HG02610 (cell line): Measurements from ENCODE around the gene PSMG3.

Experiments
- ATAC-seq: cut with Tn5 transposase; IDR thresholded peaks from one replicate; pipeline ENCODE4 v1.9.1; 2021; ENCODE audit warnings: mild to moderate bottlenecking, moderate library complexity; ENCODE audit not compliant: unreplicated experiment

Gene PSMG3

DNA sequence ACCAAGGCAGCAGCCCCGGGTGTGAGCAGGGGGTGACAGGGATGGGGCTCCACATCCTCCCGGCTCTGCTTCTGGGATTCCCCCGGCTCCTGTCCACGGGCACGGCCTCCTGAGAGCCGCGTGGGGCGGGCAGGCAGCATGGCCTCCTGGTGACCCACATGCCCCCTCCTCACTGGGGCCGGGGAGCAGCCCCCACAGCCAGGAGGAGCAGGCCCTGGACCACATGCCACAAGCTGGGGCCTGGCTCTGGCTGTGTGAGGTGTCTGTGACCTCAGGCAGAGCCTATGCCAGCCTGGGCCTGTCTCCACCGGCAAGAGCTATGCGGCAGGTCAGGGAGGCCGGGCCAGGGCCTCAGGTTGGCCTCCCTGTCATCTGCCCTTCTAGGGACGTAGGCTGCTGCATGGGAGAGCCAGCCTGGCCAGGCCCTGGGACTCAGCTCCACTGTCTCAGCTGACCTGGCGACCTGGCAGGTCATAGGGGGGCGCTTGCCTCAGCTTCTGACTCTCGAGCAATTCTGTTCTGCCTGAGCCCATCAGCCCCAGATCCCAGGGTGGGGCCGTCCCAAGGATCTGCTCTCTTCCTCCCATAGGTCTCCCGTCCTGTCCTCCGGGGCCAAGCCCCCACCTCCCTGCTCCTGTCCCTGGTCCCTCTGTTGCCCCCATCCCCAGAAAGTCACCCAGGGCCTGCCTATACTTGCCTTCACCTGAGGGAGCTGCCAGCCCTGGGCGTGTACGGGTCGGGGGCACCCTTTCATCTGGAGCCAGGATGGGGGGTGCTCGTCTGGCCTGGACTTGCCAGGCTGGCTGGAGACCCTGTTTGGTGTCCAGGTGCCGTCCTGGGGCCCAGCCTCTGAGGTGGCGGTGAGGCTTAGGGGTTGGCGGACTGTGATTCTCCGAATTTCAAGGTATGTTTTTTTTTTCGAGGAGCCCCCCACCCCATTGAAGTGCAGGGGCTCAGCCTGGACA lies 9.9 kb downstream of the PSMG3 start:
- ATAC-seq = no peak

DNA sequence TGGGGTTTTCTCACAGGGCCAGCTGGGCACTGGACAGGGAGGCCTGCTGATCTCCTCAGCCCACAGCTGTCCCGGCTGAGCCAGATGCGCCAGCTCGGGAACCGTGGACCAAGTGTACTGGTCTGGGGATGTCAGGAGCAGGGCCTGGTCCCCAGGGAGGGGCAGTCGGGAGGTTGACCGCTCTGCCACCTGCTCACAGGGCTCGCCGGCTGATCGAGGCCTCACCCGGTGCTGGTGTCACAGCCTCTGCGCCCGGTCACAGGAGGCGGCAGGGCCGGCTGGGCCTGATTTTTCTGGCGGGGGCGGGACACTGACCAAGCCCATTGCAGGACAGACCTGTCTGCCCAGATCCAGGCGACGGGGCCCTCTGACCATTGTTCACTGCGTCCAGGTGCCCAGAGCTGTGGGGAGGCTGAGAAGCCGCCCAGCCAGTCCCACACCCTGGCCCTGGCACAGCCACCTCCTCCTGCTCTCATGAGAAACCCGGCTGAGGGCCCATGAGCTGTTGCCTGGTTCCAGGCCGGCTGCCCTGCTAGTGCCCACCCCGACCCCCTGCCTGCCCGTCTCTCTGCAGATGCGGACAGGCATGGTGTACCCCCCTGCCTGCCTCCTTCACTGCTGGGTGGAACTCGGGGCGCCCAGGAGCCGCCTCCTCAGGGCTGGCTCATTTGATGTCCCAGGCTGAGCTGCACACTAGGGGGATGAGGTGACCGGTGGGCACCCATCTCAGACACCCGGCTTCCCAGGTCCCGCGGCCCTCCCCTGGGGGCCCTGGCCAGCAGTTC lies 10.8 kb downstream of the PSMG3 start:
- no peak for ATAC-seq

DNA sequence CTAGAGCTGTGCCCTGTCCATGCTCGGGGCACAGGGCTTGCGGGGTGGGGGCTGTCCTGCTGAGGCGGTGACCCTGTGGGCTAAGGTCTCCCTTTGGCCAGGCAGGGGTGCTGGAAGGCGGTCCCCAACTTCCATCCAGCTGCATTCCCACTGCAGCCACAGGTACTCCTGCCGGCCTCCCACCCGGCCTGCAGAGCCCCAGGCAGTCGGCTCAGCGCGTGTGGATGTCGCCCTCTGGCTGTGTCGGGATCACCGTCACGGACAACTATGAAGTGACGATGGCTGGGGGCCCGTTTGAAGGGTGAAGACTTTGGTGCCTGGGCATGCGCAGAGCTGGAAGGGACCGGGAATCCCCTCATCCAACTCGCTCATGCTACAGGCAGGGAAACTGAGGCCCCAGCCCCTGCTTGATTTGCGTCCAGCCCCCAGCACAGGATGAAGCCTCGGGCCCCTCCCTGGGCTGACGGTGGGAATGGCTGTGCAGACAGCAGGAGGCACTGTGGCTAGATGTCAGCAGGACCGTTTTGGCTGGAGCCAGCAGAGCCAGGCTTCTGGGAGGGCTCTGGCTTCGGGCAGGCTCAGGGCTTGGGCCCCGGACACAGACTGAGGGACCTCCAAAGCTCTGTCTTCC lies 11.5 kb downstream of the PSMG3 start:
- ATAC-seq = no peak

DNA sequence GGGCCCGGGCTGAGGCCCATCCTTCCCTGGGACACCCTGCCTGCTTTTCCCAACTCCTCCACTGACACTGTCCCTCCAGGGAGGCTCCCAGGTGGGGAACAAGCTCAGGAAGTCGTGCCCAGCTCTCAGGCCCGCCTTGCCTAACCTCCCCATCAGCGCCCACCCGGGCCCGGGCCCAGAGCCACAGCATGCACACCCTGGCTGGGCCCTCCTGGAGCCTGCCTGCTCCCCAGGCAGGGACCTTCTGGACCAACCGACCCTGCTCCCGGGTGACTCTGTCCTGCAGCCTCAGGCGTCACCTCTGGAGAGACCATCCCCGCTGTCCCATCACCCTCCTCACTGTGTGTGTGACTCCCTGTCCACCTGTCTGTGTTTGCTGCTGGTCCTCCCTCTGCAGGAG lies 12.1 kb downstream of the PSMG3 start:
- no peak for ATAC-seq

DNA sequence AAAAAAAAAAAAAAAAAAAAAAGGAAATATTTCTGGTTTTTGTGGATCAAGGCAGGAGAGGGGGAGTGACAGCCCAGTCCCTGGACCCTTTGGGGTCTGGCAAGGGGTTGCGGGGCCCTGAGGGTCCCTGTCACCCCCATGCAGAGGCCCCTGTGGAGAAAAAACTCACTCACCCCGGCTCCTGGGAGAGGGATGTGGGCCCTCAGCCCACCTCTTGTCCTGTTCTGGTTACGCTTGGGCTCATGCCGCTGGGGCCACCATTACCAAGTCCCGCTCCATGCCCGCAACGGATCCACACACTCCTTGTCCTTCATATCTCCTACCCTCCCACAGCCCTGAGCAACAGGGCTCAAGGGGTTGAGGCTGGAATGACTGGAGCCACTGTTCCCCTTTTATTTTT lies 12.8 kb downstream of the PSMG3 start:
- ATAC-seq = no peak

DNA sequence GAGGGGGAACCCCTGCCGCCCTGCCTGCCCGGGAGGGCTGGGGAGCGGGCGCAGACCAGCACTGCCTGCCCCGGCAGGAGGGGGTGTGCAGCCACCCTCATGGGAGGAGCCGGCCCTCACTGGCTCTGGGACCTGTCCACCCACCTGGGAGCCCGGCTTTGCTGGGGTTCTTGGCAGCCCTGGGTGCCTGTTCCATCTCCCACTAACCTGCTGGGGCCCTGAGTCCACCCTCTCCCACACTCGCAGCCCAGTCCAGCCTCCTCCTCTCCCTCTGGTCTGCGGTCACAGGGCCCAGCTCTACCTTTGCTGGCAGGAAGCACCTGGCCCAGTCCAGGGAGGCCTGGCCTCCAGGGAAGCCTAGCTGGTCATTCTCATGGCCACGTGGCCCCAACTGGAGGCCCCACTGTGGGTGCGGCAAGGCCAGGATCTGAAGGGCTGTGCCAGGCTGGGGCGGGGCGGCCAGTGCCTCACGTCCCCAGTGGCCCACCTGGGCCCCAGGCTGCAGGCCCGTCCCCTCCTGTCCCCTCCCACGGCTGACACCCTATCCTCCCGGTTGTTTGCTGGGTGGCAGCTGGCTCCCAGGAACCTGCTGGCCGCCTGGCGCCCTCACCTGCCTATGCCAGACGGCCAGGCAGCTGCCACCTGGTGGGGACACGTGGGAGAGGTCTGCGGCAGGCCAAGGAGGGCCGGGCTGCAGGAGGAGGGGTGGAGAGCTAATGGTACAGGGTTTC lies 13.9 kb downstream of the PSMG3 start, which contains the start of gene TMEM184A:
Gene TMEM184A, minus strand, starts transcription at position 393 of the 731 bp plus-strand sequence. CDS start 721 bp downstream, outside the sequence.
- ATAC-seq = no peak

DNA sequence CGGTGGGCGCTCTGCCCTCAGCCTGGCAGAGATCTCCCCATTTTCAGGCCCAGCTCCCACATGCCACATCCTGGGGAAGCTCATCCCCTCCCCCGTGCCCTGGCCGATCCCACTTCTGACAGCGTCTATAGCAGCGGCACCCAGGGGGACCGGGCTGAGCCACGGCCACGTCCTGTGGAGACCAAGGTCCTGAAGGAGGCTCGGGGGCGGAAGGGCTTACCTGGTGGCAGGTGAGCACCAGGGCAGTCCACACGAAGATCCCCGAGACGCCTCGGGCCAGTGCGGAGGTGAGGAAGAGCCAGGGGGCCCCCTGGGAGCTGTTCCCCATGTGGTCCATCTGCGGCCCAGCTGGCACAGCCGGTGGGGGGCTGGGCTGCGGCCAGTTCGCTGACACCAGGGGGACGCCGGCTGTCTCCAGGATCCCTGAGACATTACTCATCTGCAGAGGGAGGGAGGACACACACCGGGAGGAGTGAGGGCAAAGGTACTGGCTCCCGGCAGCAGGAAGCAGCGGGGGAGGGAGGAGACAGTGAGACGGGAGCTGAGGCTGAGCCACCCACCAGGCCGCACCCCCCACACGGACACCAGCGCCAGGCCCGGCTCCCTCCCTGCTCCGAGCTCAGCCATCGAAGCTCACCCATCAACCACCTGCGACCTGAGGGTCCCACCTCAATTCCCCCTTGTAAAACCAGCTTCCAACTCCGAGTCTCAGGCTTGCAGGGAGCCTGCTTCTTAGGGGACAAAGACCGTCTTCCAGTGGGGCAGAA lies 14.6 kb downstream of the PSMG3 start:
- no peak for ATAC-seq

DNA sequence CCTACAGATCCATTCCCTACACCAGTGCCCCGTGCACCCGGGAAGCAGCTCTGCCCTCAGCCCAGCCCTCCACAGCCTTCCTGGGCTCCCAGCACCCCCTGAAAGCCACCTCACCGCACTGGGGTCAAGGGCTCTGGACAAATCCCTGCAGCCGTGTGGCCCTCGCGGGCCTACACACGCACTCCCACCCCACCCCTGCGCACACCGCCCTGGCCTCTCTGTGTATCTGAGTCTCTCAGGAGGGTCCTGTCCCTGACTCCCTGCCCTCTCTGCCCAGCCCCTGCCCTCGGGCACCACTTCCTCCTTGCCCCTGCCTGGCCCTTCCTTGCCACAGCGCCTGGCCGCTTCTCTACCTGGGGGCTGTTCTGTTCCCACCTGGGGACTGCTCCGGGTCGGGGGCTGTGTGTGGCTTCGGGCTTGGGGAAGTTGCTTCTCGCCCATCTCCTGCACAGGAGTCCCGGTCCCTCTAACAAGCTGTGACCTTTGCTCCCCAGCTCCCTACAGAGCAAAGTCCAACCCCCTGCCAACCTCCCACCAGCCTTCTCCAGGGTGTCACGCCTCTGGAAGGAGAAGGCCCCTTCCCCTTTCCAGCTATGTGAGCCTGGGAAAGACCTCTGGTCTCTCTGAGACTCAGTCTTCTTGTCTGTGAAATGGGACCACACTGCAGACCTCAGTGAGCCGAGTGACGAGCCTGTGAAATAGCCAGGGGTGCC lies 15.3 kb downstream of the PSMG3 start:
- no peak for ATAC-seq

DNA sequence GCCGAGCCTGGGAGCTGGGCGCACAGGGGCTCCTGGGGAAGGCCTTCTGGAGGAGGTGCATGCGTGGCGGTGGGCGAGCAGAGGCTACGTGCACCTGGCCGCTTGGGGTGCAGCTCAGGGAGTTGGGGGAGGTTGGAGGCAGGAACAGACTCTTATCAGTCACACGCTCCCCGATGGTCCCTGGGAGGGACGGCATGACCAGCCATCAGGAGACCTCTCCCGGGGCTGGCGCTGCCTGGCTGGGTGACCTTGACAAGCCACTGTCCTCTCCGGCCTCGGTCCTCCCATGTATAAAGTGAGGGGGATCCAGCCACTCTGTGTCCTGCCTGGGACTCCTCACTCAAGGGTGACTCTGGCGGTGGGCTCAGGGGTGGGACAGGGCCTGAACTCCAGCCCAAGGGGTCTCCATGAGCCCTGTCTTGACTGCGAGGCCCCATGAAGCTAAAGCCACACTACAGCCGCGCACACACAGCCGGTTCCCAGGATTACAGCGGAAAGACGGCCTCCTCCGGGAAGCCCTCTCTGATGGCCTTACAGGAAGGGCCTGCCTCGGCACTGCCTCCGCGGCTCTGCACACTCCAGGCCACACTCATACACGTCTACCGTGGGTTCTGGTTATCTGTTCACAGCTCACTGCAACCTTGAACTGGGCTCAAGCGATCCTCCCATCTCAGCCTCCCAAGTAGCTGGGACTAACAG lies 16.2 kb downstream of the PSMG3 start:
- ATAC-seq = no peak

DNA sequence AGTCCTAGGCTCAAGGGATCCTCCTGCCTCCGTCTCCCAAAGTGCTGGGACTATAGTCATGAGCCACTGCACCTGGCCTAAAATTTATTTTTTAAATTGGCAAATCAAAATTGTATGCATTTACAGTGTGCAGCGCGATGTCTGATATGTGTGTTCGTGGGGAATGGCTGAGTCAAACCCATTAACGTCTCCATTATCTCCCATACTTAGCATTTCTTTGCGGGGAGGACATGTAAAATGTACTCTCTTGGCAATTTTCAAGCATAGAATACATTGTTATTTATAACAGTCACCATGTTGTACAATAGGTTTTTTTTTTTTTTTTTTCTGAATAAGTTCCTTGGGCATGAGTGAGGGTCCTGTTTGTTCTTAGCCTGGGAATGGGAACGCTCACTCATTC lies 17.6 kb downstream of the PSMG3 start:
- no peak for ATAC-seq

DNA sequence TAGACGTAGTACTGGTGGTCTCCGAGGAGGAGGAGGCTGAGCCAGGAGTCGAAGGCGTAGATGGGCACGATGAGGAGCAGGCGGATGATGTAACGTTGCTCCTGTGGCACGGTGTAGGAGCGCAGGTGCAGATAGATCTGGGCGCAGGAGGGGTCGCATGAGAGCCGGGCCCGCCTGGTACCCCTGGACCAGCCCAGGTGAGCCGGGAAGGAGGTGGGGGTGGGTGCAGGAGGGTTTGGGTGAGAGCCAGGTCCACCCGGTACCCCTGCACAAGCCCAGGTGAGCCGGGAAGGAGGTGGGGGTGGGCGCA lies 19.0 kb downstream of the PSMG3 start:
- ATAC-seq = no peak

DNA sequence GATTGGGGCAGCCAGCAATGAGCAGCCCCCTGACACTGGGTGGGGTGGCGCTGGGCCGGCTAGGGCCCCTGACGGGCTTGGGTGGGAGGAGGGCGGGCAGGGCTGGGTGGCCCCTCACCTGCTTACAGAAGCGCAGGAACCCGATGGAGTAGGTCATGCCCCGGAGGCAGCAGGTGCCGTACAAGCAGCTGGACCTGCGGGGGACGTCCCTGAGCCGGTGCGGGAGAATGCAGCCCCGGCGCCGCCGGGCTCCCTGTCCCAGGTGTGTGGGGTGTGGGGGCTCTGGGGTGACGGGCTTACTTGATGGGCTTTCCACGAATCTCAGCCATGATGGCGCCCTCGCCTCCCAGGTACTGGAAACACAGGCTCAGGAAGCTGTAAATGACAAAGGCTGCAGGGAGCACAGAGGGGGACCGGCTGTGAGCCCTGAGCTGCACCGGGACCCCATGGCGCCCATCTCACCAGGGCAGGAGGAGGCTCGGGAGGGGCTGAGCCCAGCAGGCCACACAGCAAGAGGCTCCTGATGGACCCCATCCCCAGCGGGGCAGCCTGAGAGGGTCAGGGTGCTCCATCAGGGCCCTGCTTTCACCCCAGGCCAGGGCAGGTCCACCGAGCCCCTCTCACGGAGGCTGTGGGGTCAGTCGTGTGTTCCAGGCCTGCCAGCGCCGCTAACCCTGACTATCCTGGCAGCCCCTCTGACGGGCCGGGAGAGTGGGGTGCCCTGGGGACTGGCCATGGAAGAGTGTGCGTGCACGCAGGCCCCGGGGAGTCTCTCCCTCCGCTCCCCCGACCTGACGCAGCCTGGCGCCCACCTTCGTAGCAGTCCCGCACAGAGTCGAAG lies 19.6 kb downstream of the PSMG3 start:
- ATAC-seq = no peak

DNA sequence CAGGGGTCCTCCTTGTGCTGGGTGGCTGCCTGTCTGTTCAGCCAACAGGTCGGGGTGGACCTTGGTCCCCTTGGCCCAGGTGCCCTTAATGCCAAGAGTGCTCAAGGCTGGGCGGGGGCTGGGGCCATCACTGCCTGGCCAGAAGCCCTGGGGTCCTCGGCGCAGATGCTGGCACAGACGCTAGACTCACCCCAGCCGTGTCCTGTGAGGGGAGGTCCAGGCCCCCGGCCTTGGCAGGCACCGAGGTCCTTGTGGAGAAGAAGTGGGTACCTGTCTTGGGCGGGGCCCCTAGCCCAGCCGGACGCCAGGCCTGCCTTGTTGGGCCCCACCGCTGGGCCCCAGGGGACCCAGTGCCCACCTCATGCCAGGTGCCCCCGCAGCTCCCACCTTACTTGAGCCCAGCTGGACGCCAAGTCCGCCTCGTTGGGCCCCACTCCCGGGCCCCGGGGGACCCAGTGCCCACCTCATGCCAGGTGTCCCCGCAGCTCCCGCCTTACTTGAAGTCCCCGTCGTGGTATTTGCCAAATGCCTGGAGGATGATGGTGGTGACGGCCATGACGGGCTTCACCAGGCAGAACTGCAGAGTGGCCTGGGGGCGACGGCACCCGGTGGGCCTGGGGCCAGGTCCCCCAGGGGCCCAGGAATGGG lies 20.4 kb downstream of the PSMG3 start:
- no peak for ATAC-seq

DNA sequence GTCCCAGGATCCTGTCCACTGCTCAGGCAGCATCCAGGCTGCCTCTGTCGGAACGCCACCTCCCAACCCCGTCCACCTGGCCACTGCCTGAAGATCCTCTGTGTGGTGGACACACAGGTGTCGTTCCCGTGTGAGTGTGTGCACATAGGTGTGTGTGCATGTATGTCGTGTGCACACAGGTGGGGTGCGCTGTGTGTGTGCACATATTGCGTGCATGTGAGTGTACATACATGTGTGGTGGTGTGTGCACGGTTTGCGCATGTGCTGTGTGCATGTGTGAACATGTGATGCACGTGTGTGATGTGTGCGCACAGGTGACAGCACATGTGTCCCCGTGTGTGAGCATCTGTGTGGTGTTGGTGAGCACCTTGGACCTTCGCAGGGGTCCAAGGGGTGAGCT lies 20.9 kb downstream of the PSMG3 start:
- ATAC-seq = no peak

DNA sequence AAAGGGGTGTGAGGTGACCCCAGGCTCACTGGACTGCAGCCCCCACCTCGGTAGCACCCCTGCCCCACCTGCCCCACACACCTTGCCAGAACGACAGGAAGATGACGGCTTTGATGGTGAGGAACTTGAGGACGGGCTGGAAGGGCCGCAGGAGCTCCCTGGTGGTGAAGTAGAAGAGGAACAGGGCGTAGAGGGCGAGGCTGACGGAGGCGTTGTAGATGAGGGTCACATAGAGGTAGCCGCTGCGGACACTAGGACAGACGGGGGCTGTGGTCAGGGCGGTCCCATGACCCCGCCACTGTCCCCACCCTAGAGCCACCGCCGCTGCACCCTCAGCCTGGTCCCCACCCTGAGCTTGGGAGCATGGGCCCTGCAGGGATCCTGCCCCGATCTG lies 21.4 kb downstream of the PSMG3 start:
- no peak for ATAC-seq

DNA sequence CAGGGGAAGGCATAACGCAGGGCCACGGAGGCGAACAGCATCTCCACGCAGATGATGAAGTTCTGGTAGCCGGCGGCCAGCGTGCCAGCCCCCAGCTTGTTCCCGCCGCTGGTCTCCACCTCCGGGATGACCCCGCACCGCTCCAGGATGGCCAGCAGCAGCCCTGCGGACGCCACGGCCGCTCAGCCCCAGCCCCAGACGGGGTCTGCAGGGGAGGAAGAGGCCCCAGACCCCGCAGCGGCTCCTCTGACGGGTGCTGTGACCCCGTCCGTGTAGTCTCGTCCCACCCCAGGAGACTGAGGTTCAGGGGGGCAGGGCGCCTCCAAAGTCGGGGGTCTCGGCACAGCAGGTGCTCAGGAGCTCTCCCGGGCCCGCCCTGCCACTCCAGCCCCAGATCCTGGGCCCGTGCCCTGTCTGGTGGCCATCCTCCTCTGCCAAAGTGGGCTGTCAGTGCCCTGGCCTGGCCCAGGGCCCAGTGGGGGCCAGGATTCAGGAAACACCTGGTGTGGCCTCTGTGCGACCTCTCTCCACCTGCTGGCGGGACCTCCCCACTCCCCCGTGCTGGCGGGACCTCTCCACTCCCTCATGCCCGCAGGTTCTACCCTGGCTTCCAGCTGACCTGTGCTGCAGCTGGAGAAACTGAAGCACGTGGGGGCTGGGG lies 21.9 kb downstream of the PSMG3 start:
- ATAC-seq = no peak
